IPS-NIHi7 (cell line): Measurements from ENCODE around the gene TBC1D22A.

Source experiments
- DNase-seq: peaks from one replicate; pipeline ENCODE4 v3.0.0; 2012; ENCODE audit warnings: mixed read lengths; ENCODE audit errors: extremely low spot score

TBC1D22A gene

GRCh38 chr22:46934172-46934745 is 171.8 kb downstream of the TBC1D22A start:
- no peak for DNase-seq

- peak; percentile 29 for DNase-seq
Measured at GRCh38 chr22:46934746-46935491, 172.5 kb downstream of the TBC1D22A start.

- no peak for DNase-seq
Measured at GRCh38 chr22:46935506-46936377, 173.3 kb downstream of the TBC1D22A start.

- no peak for DNase-seq
Measured at GRCh38 chr22:46936378-46936903, 174.0 kb downstream of the TBC1D22A start.

DNA sequence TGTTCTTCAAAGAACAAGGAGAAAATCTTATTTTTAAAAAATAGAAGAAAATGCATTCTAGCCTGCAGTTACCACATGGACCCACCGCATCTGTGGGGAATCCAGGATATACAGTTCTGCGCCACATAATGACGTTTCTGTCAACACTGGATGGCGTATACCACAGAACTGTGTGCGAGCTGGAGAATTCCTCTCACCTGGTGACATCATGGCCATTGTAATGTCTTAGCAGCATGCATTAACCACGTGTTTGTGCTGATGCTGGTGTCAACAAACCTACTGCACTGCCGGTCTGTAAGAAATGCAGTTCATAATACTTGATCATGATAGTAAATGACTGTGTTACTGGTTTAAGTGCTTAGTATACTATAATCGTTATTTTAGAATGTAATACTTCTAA is 174.7 kb downstream of the TBC1D22A start:
- no peak for DNase-seq

- no peak for DNase-seq
Measured at GRCh38 chr22:46937939-46938338, 175.5 kb downstream of the TBC1D22A start.

DNA sequence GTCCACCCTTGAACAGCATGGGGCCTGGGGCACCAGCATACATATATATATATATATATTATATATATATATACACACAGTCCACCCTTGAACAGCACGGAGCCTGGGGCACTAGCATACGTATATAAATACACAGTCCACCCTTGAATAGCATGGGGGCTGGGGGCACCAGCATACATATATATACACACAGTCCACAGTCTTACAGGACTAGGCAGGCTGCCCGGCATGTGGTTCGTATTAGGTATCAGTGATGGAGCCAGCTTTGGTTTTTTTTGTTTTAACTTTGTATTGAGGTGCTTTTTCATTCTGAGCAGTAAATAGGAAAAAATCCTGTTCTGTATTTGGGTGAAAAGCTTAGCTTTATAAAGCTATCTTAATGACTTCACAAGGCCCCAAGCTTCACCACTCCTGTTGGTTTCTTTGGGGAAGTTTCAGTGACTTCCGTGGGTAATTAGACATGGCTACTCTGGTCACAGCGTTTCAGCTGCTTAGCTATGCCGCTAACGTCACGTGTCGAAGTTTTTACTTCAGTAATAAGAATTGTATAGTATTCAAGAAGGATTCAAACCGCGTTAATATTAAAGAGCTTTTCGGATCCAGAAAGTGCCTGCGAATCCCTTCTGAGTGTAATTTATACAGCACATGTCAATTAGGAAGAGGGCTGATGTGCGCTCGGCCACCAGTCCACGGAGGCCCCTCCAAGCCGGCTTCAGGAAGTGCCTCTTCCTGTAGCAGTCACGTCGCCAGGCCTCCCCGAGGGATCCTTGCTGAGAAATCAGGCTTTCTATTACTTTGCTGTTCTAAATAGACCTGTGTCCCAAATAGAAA is 179.7 kb downstream of the TBC1D22A start:
- DNase-seq: no peak

- no peak for DNase-seq
Measured at GRCh38 chr22:46942799-46943785, 180.6 kb downstream of the TBC1D22A start.

DNA sequence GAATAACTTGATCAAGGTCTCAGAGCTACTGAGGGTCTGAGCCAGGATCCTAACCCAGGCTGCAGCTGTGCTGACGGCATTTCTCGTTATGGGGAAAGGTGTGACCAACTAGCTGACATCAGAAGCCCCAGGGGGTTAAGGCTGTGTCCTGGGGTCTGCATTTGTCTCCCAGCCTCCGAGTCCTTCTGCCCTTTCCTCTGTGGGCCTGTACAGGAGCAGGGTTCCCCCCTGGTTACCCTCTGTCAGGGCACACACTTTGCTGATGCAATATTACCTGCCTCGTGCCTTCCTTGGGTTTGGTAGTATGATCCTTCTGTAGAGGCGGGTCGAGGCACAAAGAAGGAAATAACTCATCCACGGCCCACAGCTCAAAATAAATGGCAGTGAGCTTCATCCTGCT is 183.0 kb downstream of the TBC1D22A start:
- DNase-seq: no peak

DNA sequence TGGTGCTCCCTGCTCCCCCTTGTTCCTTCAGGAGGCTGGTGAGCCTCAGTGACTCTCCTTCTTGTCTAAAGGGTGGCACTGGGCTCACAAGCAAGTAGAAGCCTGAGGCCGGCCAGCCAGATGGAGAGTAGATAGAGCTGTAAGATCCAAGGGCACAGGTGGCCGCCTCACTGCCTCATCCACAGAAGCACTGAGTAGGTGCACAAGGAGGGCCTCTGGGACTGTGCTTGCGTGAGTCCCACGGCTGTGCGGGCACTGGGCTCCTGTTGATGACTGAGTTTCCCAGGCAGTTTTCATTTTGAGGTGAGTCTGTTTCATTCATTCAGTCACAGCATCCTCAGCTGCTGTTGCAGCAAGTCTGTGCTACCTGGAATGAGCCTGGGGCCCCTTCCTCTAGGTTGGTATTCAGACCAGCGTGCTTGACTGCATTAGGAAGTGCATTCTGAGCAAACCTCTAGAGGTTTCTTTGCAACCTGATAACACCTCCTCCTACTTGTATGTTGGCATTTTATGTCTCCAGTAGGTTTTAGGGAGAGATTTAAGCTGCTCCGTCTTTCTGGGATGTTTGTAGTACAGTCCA is 184.0 kb downstream of the TBC1D22A start:
- DNase-seq: no peak

DNA sequence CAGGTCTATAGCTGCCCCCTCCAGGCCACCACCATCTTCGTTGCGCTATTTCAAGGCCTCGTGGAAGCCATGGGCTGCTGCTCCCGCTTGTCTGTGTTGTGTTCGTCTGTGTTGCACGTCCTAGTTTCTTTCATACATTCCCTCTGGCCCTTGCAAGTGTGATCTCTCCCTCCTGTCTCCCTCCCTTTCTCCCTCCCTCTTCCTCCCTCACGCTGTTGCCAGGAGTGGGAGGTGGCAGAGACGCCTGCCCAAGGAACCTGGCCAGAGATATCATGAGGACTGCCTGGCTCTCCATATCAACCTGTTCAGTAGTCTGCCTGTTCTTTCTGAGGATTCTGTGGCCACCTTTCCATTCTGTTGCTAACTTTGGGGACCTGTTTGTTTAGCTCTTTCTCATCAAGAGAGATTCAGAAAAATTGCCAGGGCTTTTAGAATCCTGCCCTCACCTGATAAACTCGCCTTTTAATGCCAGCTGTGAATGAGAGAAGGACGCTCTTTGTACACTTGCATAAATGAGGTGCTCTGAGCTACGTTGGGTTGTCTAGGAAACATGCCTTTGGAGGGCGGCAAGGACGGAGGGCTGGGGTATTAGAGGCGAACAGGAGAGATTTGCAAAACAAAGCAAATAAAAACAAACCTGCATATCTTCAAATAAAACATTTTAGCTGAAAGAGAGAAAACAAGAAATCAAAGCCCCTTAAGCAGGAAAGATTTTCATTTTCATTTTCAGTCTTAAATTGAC is 185.2 kb downstream of the TBC1D22A start:
- no peak for DNase-seq

- no peak for DNase-seq
Measured at GRCh38 chr22:46948411-46949144, 186.1 kb downstream of the TBC1D22A start.

GRCh38 chr22:46951350-46951749 is 188.9 kb downstream of the TBC1D22A start:
- DNase-seq: no peak

DNA sequence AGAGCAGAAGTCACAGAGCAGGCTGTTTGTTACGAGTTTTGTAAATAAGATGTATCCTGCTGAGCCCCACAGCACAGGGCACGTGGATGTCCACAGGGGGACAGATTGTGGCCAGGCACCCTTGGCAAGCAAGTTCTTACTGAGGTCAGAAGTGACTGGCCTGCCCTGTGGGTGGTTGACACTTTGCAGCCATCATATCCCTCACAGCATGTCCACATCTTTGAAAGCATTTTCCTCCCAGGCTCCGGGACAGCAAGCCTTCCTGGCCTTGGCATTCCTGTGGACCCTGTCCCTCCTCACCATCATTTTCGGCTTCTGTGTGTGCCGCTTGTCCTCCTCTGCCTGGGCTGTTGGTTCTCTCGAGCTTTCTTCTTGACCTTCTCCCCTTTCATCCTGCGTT is 189.5 kb downstream of the TBC1D22A start:
- no peak for DNase-seq

- no peak for DNase-seq
Measured at GRCh38 chr22:46953968-46954765, 191.7 kb downstream of the TBC1D22A start.

GRCh38 chr22:46954781-46955180 is 192.3 kb downstream of the TBC1D22A start:
- no peak for DNase-seq

GRCh38 chr22:46956498-46957215 is 194.2 kb downstream of the TBC1D22A start:
- no peak for DNase-seq
